K562 (cell line): ENCODE measurements around the gene MYH15. TPM values are rescaled to one million over a fixed set of nuclear protein-coding genes. Genes with fewer than 3 reads are reported as not detected.

Experiments used
- CBFA2T3 ChIP-seq: fragments of 450-650 bp; IDR thresholded peaks from 2 replicates; pipeline ENCODE4 v1.6.1; 2017
- CCAR2 ChIP-seq: fragments of 200-400 bp; formaldehyde crosslinking; IDR thresholded peaks from 2 replicates; pipeline ENCODE4 v1.6.1; 2017; ENCODE audit warnings: mild to moderate bottlenecking, low read depth, low read length
- CEBPG ChIP-seq, 3 experiments: fragments of 200-800 bp in 1 of 3; sonication (Bioruptor generic) in 1 of 3; sonication (generic) in 1 of 3; formaldehyde crosslinking in 1 of 3; IDR thresholded peaks in 2 of 3; conservative IDR thresholded peaks in 1 of 3; 2 replicates each; pipeline versions ENCODE4 v1.6.1 to v1.8.0; 2016 to 2022; ENCODE audit warnings: missing compliant biosample characterization in 2 of 3, missing genetic modification characterization in 2 of 3, mild to moderate bottlenecking in 1 of 3, missing genetic modification reagents in 1 of 3
- CXXC5 ChIP-seq: fragments of 250-450 bp; sonication (Bioruptor Pico); IDR thresholded peaks from 2 replicates; pipeline ENCODE4 v1.8.0; 2022; ENCODE audit warnings: inconsistent platforms, mild to moderate bottlenecking, moderate library complexity
- DIDO1 ChIP-seq: fragments of 450-650 bp; IDR thresholded peaks from 2 replicates; pipeline ENCODE4 v1.6.1; 2016; ENCODE audit warnings: low read depth, missing biosample characterization, missing genetic modification characterization
- NBN ChIP-seq: fragments of 450-650 bp; IDR thresholded peaks from 2 replicates; pipeline ENCODE4 v1.6.1; 2016; ENCODE audit warnings: low read depth, mild to moderate bottlenecking
- PCBP2 ChIP-seq: fragments of 200-400 bp; formaldehyde crosslinking; IDR thresholded peaks from 2 replicates; pipeline ENCODE4 v1.6.1; 2018; ENCODE audit warnings: low read length, low read depth, mild to moderate bottlenecking, moderate library complexity; ENCODE audit not compliant: poor library complexity, severe bottlenecking
- SAP30 ChIP-seq: fragments of 200-600 bp; sonication (generic); IDR thresholded peaks from 2 replicates; pipeline ENCODE4 v1.6.1; 2012; ENCODE audit warnings: borderline replicate concordance, low read depth, mild to moderate bottlenecking, moderate library complexity, low read length, control low read depth, inconsistent platforms; ENCODE audit not compliant: insufficient read depth, poor library complexity, severe bottlenecking
- ZKSCAN1 ChIP-seq: fragments of 150-350 bp; IDR thresholded peaks from 2 replicates; pipeline ENCODE4 v1.6.1; 2016; ENCODE audit warnings: low read depth, low read length
- ZNF583 ChIP-seq: fragments of 250-450 bp; sonication (Bioruptor Pico); IDR thresholded peaks from 2 replicates; pipeline ENCODE4 v1.4.0; 2020
- polyA plus RNA-seq, 8 experiments: library from polyadenylated mRNA; depleted of rRNA in 4 of 8; stranded (reverse) in 5 of 8; unstranded in 3 of 8; fragments of >200 nt; fragmentation: Nextera tagmentation in 2 of 8; fragmentation: Illumina TruSeq in 1 of 8; extraction: Ambion mirVana in 2 of 8; extraction: Trizol in 1 of 8; gene quantifications; 2 replicates each; pipeline versions ENCODE4 v1.2.1 to v1.2.3, GENCODE V29; 2011 to 2014; ENCODE audit warnings: inconsistent platforms in 1 of 8, missing spikeins in 1 of 8
- total RNA-seq, 7 experiments: library from RNA; depleted of rRNA in 6 of 7; stranded (reverse); fragments of >200 nt in 6 of 7; fragmentation: Illumina TruSeq in 2 of 7; extraction: Trizol in 2 of 7; gene quantifications; 2 replicates each; pipeline versions ENCODE4 v1.2.1 to v1.2.3, GENCODE V29; 2011 to 2021; ENCODE audit warnings: low replicate concordance in 1 of 7
- TF ChIP-seq, protein P1 (sequence below): fragments of 200-800 bp; sonication (Bioruptor generic); IDR thresholded peaks from 2 replicates; pipeline ENCODE4 v1.6.1; 2017; ENCODE audit warnings: missing genetic modification characterization, missing compliant biosample characterization
- TF ChIP-seq, protein P2 (sequence below): fragments of 450-650 bp; IDR thresholded peaks from 2 replicates; pipeline ENCODE4 v1.7.0; 2016; ENCODE audit warnings: borderline replicate concordance
- TF ChIP-seq, protein P3 (sequence below): IDR thresholded peaks from 2 replicates; pipeline ENCODE4 v1.6.1; 2012; ENCODE audit warnings: low read depth, low read length, improper control_type of control experiment, borderline replicate concordance
- TF ChIP-seq, protein P4 (sequence below): fragments of 200-800 bp; sonication (Bioruptor generic); IDR thresholded peaks from 2 replicates; pipeline ENCODE4 v1.6.1; 2017; ENCODE audit warnings: missing genetic modification characterization, missing compliant biosample characterization

MYH15 gene
- total and polyA plus RNA-seq, 9 of the 15 experiments (the other 6 are each of a cell fraction or from before 2014, with no cell fraction given), result 0.03 to 0.29 (median 0.12) TPM

DNA sequence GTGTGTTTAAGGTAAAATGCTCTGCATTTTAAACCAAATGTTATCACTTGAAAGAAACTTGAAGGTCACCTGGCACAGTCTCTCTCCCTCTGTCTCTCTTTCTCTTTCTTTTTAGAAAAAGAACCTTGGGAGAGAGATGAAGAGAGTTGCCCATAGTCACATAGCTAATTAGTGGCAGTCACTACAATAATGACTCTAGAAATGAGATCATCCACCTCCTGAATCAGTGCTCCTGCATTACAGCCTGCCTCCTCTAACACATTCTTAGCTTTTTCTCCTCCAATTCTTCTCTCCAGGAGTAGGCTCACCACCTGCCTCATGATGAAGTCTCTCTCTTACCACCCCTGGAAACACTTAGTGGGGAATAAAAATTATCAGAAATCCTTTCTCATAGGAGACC lies 2.5 kb downstream of the MYH15 start (continued):
- TF ChIP-seq, protein P1, sequence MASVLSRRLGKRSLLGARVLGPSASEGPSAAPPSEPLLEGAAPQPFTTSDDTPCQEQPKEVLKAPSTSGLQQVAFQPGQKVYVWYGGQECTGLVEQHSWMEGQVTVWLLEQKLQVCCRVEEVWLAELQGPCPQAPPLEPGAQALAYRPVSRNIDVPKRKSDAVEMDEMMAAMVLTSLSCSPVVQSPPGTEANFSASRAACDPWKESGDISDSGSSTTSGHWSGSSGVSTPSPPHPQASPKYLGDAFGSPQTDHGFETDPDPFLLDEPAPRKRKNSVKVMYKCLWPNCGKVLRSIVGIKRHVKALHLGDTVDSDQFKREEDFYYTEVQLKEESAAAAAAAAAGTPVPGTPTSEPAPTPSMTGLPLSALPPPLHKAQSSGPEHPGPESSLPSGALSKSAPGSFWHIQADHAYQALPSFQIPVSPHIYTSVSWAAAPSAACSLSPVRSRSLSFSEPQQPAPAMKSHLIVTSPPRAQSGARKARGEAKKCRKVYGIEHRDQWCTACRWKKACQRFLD, result no peak
- TF ChIP-seq NBN, result no peak
- TF ChIP-seq ZKSCAN1, result no peak
- TF ChIP-seq, protein P2, sequence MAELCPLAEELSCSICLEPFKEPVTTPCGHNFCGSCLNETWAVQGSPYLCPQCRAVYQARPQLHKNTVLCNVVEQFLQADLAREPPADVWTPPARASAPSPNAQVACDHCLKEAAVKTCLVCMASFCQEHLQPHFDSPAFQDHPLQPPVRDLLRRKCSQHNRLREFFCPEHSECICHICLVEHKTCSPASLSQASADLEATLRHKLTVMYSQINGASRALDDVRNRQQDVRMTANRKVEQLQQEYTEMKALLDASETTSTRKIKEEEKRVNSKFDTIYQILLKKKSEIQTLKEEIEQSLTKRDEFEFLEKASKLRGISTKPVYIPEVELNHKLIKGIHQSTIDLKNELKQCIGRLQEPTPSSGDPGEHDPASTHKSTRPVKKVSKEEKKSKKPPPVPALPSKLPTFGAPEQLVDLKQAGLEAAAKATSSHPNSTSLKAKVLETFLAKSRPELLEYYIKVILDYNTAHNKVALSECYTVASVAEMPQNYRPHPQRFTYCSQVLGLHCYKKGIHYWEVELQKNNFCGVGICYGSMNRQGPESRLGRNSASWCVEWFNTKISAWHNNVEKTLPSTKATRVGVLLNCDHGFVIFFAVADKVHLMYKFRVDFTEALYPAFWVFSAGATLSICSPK, result no peak
- no peak for TF ChIP-seq CEBPG (CRISPR knock-in tag; IDR thresholded peaks at IDR 0.05)
- no peak for TF ChIP-seq CEBPG (tag; conservative IDR thresholded peaks at IDR 0.05 in 1 of 2, IDR thresholded peaks at IDR 0.05 in 1 of 2)
- no peak for TF ChIP-seq CXXC5 (CRISPR knock-in tag)
- TF ChIP-seq DIDO1 (tag), result no peak
- TF ChIP-seq PCBP2, result no peak
- TF ChIP-seq ZNF583 (CRISPR knock-in tag), result no peak
- no peak for TF ChIP-seq SAP30
- TF ChIP-seq, protein P3, sequence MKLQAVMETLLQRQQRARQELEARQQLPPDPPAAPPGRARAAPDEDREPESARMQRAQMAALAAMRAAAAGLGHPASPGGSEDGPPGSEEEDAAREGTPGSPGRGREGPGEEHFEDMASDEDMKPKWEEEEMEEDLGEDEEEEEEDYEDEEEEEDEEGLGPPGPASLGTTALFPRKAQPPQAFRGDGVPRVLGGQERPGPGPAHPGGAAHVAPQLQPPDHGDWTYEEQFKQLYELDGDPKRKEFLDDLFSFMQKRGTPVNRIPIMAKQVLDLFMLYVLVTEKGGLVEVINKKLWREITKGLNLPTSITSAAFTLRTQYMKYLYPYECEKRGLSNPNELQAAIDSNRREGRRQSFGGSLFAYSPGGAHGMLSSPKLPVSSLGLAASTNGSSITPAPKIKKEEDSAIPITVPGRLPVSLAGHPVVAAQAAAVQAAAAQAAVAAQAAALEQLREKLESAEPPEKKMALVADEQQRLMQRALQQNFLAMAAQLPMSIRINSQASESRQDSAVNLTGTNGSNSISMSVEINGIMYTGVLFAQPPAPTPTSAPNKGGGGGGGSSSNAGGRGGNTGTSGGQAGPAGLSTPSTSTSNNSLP, result no peak
- TF ChIP-seq, protein P4, sequence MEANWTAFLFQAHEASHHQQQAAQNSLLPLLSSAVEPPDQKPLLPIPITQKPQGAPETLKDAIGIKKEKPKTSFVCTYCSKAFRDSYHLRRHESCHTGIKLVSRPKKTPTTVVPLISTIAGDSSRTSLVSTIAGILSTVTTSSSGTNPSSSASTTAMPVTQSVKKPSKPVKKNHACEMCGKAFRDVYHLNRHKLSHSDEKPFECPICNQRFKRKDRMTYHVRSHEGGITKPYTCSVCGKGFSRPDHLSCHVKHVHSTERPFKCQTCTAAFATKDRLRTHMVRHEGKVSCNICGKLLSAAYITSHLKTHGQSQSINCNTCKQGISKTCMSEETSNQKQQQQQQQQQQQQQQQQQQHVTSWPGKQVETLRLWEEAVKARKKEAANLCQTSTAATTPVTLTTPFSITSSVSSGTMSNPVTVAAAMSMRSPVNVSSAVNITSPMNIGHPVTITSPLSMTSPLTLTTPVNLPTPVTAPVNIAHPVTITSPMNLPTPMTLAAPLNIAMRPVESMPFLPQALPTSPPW, result no peak
- TF ChIP-seq CBFA2T3, result no peak
- no peak for TF ChIP-seq CCAR2
- TF ChIP-seq, all 486 proteins: peak for 0
